ENCODE measurements around the gene GGT6.
A peak's percentile ranks its signal among the peaks of the same experiment; 100 is the strongest.
"Not testable (repeated sequence)": the region's sequence is repeated elsewhere in the genome, so short reads cannot be mapped to it uniquely, and the experiment has no call there.

GGT6 gene

GRCh38 chr17:4560421-4560820, at the start of gene GGT6:
Gene GGT6 (minus strand): TSS chr17:4560577. CDS start chr17:4560521, 56 bp downstream.
- no peak within 1 kb of the TSS for H3K4me3 ChIP-seq (ENCODE audit: low read depth, low read length)
- no peak for DNase-seq (ENCODE audit: low read depth)
- no peak for TF ChIP-seq CTCF (conservative IDR thresholded peaks at IDR 0.05; ENCODE audit: low read depth, low read length)

- no peak for TF ChIP-seq CTCF (conservative IDR thresholded peaks at IDR 0.05; ENCODE audit: low read depth, low read length)
- no peak for DNase-seq (ENCODE audit: low read depth)
- H3K4me3 ChIP-seq (ENCODE audit: low read depth, low read length), result no peak overlapping the region
These were observed 49.8 kb upstream of the GGT6 start for GRCh38 chr17:4610162-4610561.

GRCh38 chr17:4609761-4610160, 49.4 kb upstream of the GGT6 start:
- H3K4me3 ChIP-seq (ENCODE audit: low read depth, low read length), result no peak overlapping the region
- no peak for TF ChIP-seq CTCF (conservative IDR thresholded peaks at IDR 0.05; ENCODE audit: low read depth, low read length)
- DNase-seq (ENCODE audit: low read depth), result no peak

GRCh38 chr17:4607773-4608187, 47.4 kb upstream of the GGT6 start:
- no peak for TF ChIP-seq CTCF (conservative IDR thresholded peaks at IDR 0.05; ENCODE audit: low read depth, low read length)
- no peak overlapping the region for H3K4me3 ChIP-seq (ENCODE audit: low read depth, low read length)
- peak; percentile 77 for DNase-seq (ENCODE audit: low read depth)

- TF ChIP-seq CTCF (conservative IDR thresholded peaks at IDR 0.05; ENCODE audit: low read depth, low read length), result no peak
These were observed 46.9 kb upstream of the GGT6 start for GRCh38 chr17:4607261-4607741.

GRCh38 chr17:4605826-4606225, 45.4 kb upstream of the GGT6 start:
- peak; percentile 94 for DNase-seq (ENCODE audit: low read depth)
- TF ChIP-seq CTCF (conservative IDR thresholded peaks at IDR 0.05; ENCODE audit: low read depth, low read length), result peak; percentile 13
- no peak overlapping the region for H3K4me3 ChIP-seq (ENCODE audit: low read depth, low read length)

More at GRCh38 chr17:4607261-4607741, 46.9 kb upstream of the GGT6 start:
- DNase-seq (ENCODE audit: low read depth), result peak; percentile 42
- no peak overlapping the region for H3K4me3 ChIP-seq (ENCODE audit: low read depth, low read length)

- not testable (repeated sequence) for DNase-seq (ENCODE audit: low read depth); H3K4me3 ChIP-seq (ENCODE audit: low read depth, low read length)
These were observed 44.4 kb upstream of the GGT6 start for GRCh38 chr17:4604736-4605135.
